ENCODE measurements around the gene BTF3. TPM values are rescaled to one million over a fixed set of nuclear protein-coding genes. Genes with fewer than 3 reads are reported as not detected.

BTF3 gene
- total RNA-seq, 1 donor from 2014 or later = 347 TPM

DNA sequence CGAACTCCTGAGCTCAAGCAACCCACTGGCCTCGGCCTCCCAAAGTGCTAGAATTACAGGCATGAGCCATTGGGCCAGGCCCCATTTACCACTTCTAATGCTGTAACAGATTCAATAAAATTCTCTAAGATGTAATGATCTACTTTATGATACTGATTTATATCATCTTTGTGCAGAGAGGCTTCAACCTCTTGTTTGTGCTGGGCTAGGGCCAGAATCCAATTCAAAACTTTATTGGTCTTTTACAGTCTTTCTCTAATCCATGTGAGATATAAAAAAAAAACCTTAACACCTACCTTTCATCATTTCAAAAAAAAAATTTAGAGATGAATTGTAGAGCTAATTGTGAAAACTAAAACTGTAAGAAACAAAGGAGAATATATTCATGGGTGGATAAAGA lies 8.2 kb upstream of the BTF3 start:
- Mint-ChIP-seq H3K9me3 (ENCODE audit: unreplicated experiment) (no peaks in the 10 kb centered on the region), H3K27ac (ENCODE audit: unreplicated experiment) (no peak overlapping the region), H3K27me3 (ENCODE audit: unreplicated experiment) (no peaks in the 10 kb centered on the region), H3K4me1 (ENCODE audit: low read depth, unreplicated experiment) (no peaks in the 10 kb centered on the region), H3K36me3 (ENCODE audit: unreplicated experiment) (no peaks in the 10 kb centered on the region), H3K4me3 (ENCODE audit: unreplicated experiment) (no peak overlapping the region)
- TF ChIP-seq, protein P1, sequence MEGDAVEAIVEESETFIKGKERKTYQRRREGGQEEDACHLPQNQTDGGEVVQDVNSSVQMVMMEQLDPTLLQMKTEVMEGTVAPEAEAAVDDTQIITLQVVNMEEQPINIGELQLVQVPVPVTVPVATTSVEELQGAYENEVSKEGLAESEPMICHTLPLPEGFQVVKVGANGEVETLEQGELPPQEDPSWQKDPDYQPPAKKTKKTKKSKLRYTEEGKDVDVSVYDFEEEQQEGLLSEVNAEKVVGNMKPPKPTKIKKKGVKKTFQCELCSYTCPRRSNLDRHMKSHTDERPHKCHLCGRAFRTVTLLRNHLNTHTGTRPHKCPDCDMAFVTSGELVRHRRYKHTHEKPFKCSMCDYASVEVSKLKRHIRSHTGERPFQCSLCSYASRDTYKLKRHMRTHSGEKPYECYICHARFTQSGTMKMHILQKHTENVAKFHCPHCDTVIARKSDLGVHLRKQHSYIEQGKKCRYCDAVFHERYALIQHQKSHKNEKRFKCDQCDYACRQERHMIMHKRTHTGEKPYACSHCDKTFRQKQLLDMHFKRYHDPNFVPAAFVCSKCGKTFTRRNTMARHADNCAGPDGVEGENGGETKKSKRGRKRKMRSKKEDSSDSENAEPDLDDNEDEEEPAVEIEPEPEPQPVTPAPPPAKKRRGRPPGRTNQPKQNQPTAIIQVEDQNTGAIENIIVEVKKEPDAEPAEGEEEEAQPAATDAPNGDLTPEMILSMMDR (IDR thresholded peaks at IDR 0.05; ENCODE audit: partially characterized antibody, unreplicated experiment) = no peak
- DNase-seq = no peak

DNA sequence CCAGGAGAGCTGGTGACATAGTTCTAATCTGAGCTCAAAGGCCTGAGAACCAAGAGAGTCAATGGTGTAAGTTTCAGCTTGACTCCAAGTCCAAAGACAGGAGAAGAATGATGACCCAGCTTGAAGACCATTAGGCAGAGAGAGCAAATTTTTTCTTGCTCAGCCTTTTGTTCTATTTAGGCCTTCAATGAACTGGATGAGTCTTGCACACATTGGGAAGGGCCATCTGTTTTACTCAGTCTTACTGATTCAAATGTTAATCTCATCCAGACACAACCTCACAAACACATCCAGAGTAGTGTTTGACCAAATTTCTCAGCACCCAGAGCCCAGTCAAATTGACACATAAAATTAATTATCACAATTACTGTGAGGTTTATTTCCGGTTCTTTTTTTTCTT lies 7.1 kb upstream of the BTF3 start:
- DNase-seq = no peak
- TF ChIP-seq, protein P1 (IDR thresholded peaks at IDR 0.05; ENCODE audit: partially characterized antibody, unreplicated experiment) = no peak
- H3K27me3 Mint-ChIP-seq (ENCODE audit: unreplicated experiment) = no peaks in the 10 kb centered on the region
- H3K36me3 Mint-ChIP-seq (ENCODE audit: unreplicated experiment) = no peaks in the 10 kb centered on the region
- H3K9me3 Mint-ChIP-seq (ENCODE audit: unreplicated experiment) = no peaks in the 10 kb centered on the region
- no peak overlapping the region for H3K4me3 Mint-ChIP-seq (ENCODE audit: unreplicated experiment)
- H3K27ac Mint-ChIP-seq (ENCODE audit: unreplicated experiment) = no peak overlapping the region
- H3K4me1 Mint-ChIP-seq (ENCODE audit: low read depth, unreplicated experiment) = no peaks in the 10 kb centered on the region

DNA sequence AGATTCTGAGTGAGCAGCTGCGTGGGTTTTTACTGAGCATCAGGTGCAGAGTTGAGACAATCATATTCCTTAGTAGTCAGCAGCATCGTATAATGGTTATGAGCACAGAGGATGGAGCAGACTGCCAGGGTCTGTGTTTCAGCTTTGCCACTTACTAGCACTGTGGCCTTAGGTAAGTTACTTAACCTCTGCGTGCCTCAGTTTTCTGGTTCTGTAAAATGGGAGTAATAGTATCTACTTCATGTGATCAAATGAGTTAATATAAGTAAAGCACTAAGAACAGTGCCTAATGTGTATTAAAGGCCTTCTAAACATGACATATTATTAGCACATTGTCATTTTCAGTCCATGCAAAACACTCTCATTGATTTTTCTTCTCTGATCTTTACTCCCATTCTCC lies 4.8 kb upstream of the BTF3 start:
- no peak overlapping the region for H3K4me3 Mint-ChIP-seq (ENCODE audit: unreplicated experiment)
- H3K9me3 Mint-ChIP-seq (ENCODE audit: unreplicated experiment) = no peaks in the 10 kb centered on the region
- H3K27me3 Mint-ChIP-seq (ENCODE audit: unreplicated experiment) = no peaks in the 10 kb centered on the region
- H3K4me1 Mint-ChIP-seq (ENCODE audit: low read depth, unreplicated experiment) = no peaks in the 10 kb centered on the region
- H3K36me3 Mint-ChIP-seq (ENCODE audit: unreplicated experiment) = no peaks in the 10 kb centered on the region
- DNase-seq = no peak
- H3K27ac Mint-ChIP-seq (ENCODE audit: unreplicated experiment) = no peak overlapping the region
- TF ChIP-seq, protein P1 (IDR thresholded peaks at IDR 0.05; ENCODE audit: partially characterized antibody, unreplicated experiment) = no peak

DNA sequence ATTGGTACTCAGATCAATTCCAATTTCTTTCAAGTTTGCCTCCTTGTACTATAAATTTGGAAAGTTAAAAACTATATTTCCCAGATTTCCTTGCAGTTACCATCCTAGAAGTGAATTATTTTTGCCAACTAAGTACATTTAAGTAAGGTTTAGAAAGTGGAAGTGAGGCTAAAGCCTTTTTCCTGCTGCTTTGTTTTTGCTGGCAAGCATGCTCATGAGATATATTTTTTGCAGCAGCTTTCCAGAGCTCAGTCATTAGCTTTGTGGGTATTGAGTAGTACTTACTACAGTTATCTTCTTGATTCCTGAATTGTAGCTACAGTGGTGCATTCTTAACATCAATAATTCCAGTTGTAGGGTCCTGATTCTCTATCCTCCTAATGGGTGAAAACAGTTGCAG lies 3.5 kb upstream of the BTF3 start:
- DNase-seq = no peak
- TF ChIP-seq, protein P1 (IDR thresholded peaks at IDR 0.05; ENCODE audit: partially characterized antibody, unreplicated experiment) = no peak
- Mint-ChIP-seq H3K4me1 (ENCODE audit: low read depth, unreplicated experiment) (no peaks in the 10 kb centered on the region), H3K27me3 (ENCODE audit: unreplicated experiment) (no peaks in the 10 kb centered on the region), H3K9me3 (ENCODE audit: unreplicated experiment) (no peaks in the 10 kb centered on the region), H3K36me3 (ENCODE audit: unreplicated experiment) (no peaks in the 10 kb centered on the region), H3K4me3 (ENCODE audit: unreplicated experiment) (no peak overlapping the region), H3K27ac (ENCODE audit: unreplicated experiment) (no peak overlapping the region)

DNA sequence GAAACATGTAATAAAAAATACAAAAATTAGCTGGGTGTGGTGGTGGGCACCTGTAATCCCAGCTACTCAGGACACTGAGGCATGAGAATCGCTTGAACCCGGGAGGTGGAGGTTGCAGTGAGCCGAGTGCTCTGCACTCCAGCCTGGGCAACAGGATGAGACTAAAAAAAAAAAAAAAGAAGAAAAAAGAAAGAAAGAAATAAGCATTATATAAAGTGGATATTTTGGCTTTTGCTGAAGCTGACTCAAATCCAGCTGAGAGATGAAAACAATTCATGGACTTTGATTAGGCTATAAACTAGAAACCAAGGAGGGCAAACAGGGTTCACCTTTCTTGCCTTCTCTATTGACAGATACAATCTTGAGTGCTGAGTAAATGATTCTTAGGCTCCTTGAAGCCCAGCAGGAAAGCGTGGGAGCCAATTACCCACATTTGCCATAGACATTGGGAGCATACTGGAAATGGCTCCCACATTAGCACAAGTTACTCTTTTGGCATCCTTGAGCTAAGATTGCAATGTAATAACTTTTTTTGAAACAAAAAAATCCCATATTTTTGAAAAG lies 2.4 kb upstream of the BTF3 start:
- no peak overlapping the region for H3K4me3 Mint-ChIP-seq (ENCODE audit: unreplicated experiment)
- TF ChIP-seq, protein P1 (IDR thresholded peaks at IDR 0.05; ENCODE audit: partially characterized antibody, unreplicated experiment) = no peak
- peaks cover 3% of the 10 kb centered on the region for H3K4me1 Mint-ChIP-seq (ENCODE audit: low read depth, unreplicated experiment)
- H3K36me3 Mint-ChIP-seq (ENCODE audit: unreplicated experiment) = no peaks in the 10 kb centered on the region
- H3K9me3 Mint-ChIP-seq (ENCODE audit: unreplicated experiment) = no peaks in the 10 kb centered on the region
- H3K27me3 Mint-ChIP-seq (ENCODE audit: unreplicated experiment) = no peaks in the 10 kb centered on the region
- no peak for DNase-seq
- H3K27ac Mint-ChIP-seq (ENCODE audit: unreplicated experiment) = no peak overlapping the region
